ENCODE data around the gene C5orf58.

GRCh38 chr5:170220191-170220590, 12.6 kb upstream of the C5orf58 start:
- TF ChIP-seq POLR2A (IDR thresholded peaks at IDR 0.05; ENCODE audit: low read depth, low read length) (no peak), TAF1 (IDR thresholded peaks at IDR 0.05; ENCODE audit: borderline replicate concordance, low read depth, low read length) (no peak), POLR2AphosphoS5 (IDR thresholded peaks at IDR 0.05; ENCODE audit: low read depth, low read length) (no peak)
